Posterior cingulate gyrus (tissue), 11 donors: ENCODE results near the gene LRRC8C.
"Not testable (repeated sequence)": the region's sequence is repeated elsewhere in the genome, so short reads cannot be mapped to it uniquely, and the experiment has no call there.

ENCODE experiments used
- DNase-seq, 10 donors: peaks; one replicate each; pipeline versions ENCODE4 v3.0.0 to v3.0.0-alpha.2; 2020 to 2021; ENCODE audit warnings: mixed read lengths in 3 of 10
- intact Hi-C: fragments of 100-400 bp; cut with DNase I; formaldehyde crosslinking; loops from one replicate; pipeline ENCODE4 v1.15.1; 2023

The LRRC8C gene

DNA sequence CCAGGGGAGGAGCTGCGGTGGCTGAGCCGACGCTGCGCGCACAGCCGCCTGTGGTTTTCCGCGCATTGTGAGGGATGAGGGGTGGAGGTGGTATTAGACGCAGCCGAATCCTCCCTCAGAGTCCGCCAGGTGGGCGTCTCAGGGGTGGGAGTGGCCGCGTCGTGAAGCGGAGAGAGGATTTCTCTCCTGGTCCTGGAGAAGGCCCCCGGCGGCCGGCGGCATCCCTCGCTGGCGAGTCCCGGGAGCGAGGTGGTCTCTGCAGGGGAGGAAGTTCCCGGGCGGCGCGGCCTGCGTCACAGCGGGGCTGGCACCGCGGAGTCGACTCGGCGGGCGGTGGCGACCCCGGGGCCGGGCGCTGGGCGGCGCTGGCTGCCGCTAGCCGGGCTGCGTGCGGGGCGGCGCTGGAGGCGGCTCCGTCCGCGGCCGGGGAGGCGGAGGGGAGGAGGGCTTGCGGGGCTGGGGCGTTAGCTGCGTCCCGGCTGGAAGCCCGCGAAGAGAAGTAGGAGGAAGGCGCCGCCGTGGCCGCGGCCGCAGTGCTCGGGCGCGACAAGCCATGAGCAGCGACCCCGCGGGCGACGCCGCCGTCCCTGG is at the start of gene LRRC8C:
TSS of gene LRRC8C (plus strand) at position 464 of the 591 bp plus-strand sequence. CDS start 53,354 bp downstream, outside the sequence.
- peak; percentile 78 to 98 (median 85) for DNase-seq
- intact Hi-C loops = loop anchor here (1.0 to 10.0 kb wide), 3 partner anchors 62 to 131 kb away; partner anchors contain the start of gene LRRC8B

GRCh38 chr1:89584211-89584610 is 48.7 kb upstream of the LRRC8C start:
- DNase-seq = no peak
- intact Hi-C loops = no loop called here

GRCh38 chr1:89584781-89585180 is 48.1 kb upstream of the LRRC8C start:
- intact Hi-C loops = no loop called here
- no peak for DNase-seq

- intact Hi-C loops = no loop called here
- DNase-seq = no peak
Observed at GRCh38 chr1:89587729-89588161, 45.2 kb upstream of the LRRC8C start.

DNA sequence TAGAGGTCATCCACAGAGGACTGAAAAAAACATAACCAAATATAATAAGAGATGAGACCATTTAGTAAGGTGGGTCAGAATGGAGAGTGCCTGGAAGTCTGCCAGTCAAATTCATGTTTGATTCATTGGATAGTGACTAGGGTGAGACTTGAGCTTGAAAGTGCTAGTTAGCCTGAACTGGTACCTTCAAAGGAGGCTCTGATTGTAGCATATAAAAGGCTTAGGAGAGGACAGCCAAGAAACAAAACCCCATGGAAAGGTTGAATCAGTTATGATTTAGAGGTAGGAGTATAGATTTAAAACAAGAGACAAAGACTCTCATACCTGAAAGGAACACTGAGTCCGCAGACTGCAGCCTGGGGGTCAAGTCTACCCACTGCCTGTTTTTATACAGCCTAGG is 44.4 kb upstream of the LRRC8C start:
- DNase-seq = no peak
- intact Hi-C loops = no loop called here

DNA sequence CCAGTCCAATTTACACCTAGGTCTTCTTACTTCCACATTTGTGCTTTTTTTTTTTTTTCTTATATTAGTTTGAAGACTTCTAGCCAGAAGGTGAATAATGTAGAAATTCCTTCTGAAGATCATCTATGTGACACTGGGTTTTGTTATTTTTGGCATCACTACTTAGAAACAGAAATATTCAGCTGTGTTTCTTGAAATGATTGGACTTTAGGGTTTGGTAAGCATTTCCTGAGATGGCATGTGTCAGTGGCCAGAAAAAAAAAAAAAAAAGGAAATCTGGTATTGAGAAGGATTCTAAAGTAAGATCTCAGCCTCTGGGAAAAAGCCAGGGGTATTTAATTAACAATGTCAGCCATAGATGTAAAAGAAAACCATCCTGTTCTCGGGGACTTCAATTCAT is 43.4 kb upstream of the LRRC8C start:
- intact Hi-C loops = no loop called here
- DNase-seq = no peak

DNA sequence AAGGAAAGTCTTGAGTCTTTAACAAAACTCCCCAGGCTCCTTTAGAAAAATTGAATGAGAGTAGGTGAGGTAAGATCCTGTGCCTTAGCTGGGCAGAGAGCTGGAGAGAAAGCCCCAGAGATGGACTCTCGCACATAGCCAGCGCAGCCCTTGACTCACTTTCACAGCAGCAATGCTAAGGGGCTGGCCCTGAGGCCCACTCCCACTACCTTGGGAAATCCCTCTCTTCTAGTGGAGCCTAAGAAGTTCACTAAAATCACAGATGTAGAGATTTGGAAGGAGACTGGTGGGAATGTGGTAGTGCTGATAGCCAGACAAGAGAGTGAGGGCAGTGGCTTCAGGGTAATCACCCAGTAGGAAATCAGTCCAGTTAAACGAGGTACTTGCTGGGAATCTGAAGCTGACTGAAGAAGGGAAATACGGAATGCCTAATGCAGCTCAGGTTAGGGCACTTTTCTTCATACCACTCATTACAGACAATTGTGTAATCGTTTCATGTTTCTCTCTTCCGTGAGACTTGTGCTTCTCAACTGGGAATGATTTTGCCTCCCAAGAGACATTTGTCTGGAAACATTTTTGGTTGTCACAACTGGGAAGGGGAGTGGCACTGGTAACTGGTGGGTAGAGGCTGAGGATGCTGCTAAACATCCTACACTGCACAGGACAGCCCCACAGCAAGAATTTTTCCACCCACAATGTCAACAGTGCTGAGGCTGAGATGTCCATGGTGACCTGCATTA is 42.4 kb upstream of the LRRC8C start:
- intact Hi-C loops = no loop called here
- DNase-seq = no peak

GRCh38 chr1:89592861-89593302 is 40.0 kb upstream of the LRRC8C start:
- DNase-seq, intact Hi-C loops: not testable (repeated sequence)

DNA sequence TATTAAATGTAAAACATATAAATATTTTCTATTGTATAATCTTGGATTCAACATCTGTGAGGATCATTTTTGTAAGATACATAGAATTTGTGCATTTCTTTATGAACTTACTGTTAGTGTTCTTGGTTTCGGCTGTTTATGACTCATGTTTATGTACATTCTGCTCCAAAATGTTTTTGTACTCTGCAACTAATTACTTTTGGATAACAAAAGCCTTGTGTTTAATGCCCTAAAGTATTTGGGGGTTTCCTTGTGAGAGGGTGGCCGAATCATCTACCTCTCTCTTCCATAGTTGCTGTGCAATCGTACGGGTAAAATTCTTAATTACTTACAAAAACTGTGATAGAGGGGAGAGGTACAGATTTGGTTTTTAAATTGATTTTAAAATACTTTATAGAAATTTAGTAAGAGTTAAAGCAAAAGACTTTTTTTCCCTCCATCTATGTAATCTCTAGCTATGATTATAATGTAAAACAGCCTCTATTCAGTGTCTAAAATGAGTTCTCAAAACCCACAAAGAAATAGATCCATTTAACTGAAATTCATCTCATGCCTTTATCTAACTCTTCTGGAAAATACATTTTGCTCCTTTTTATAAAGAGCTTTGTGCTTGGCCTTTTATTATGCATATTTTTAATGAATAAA is 38.7 kb upstream of the LRRC8C start:
- intact Hi-C loops = no loop called here
- no peak for DNase-seq

GRCh38 chr1:89596698-89597097 is 36.2 kb upstream of the LRRC8C start:
- no peak for DNase-seq
- intact Hi-C loops = no loop called here

- intact Hi-C loops = loop anchor here (1.0 kb wide), 1 partner anchor 115 kb away; no protein-coding TSS in a partner anchor
Observed at GRCh38 chr1:89598450-89599331, 34.2 kb upstream of the LRRC8C start.

DNA sequence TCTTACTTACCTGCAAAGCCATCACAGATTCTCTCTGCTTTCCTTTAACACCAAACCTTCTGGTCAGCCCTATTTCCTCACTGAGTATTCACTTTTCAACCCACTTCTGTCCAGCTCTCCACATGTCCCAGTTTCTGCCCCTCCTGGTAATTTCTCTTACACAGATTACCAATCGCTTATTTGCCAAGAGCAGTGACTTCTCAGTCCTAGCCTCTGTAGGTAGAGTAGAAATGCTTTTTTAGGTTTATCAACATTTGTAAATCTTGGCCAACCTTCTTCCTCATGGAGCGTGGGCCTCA is 33.6 kb upstream of the LRRC8C start:
- intact Hi-C loops = loop anchor here (1.0 kb wide), 1 partner anchor 116 kb away; no protein-coding TSS in a partner anchor
- DNase-seq = no peak

More at GRCh38 chr1:89598450-89599331, 34.2 kb upstream of the LRRC8C start:
- DNase-seq = no peak

DNA sequence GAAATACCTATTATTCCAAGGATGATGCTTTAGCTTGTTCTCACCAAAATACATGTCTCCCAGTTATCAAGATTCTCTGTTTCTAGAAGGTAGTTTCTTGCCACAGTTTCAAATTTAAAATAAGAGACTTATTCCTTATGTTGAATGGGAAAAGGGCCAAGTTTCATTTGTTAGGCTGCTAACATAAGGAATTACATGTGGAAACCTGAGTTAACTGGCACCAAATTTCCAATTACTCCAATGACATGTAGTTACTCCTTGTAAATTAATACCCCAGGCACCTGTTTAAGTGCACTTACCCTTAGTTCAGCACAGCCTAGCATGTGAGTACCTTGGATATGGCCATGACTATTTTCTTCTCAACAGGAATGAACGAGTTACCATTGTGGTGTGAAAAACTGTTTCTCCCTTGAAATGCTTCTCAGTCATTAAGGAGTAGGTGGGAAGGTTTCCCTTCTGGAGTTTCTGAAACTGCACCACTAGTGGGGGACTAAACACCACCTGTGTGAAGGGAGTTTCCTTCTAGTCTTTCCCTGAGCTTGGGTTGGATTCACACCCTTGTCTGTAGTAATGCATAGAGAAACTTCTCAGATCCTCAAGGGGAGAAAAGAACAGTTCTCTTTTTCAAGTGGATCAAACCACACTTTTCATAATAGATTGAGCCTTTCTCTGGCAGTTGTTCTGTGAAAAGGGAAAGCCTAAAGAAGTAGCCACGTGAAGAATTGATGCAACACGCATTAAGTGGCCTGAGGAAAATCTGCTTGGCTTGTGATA is 32.3 kb upstream of the LRRC8C start:
- intact Hi-C loops = no loop called here

DNA sequence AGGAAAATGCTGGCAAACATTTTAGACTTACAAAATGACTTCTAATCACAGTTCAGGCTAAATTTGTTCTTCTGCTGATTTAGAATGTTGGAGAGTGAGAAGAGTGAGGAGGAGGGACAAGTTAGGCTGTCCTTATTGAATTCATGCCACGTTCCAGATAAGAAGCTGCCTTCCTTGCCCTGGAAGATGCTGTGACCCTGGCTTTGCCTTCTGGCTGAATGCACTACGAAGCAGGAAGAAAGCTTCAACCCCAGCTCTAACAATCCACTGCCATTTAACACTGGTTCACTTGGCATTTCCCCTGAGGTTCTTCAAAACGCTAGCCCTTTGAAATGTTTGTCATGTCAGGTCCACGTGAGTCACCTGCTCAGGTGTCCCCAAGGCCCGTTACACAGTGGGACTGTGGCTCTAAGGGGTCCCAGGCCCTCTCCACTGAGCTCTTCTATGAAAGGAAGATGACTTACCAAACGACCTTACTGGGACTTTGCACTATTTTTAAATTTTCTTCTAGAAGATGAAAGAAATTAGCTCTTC is 30.0 kb upstream of the LRRC8C start:
- intact Hi-C loops = no loop called here
- no peak for DNase-seq

More for the DNA sequence above, 32.3 kb upstream of the LRRC8C start:
- DNase-seq = no peak

GRCh38 chr1:89603651-89604413 is 29.1 kb upstream of the LRRC8C start:
- intact Hi-C loops = no loop called here
- no peak for DNase-seq

DNA sequence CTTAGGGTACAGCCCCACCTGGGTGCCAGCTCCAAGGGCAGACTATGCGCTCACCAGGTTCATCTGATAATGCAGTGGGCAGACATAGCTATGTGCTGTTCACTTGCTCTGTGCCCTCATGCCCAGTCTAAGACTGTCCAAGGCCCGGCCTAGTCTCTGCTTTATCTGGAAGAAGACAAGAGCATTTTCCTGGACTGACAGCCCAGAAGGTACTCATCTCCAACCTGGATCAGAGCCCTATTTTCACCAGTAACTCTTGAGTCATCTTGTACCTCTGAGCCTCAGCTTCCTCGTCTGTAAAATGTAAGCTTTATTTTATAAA is 28.5 kb upstream of the LRRC8C start:
- DNase-seq = no peak
- intact Hi-C loops = no loop called here

DNA sequence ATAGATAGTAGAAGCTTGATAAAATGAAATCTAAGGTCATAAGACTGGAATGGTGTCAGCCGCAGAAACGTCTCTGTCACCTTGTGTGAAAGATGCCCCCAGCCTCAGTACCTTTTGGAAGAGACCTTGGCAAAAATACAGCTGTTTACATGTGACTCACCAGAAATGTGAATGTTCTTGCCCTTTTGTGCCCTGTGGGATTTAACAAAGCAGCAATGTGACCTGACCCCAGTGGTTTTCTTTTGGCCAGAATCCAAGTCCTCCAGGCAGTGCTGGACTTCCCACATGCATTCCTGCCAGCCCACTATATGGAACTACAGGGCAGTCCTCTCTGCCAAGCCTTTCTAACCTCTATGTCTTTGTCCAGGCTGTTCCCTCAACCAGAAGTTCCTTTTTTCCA is 27.2 kb upstream of the LRRC8C start:
- no peak for DNase-seq

DNA sequence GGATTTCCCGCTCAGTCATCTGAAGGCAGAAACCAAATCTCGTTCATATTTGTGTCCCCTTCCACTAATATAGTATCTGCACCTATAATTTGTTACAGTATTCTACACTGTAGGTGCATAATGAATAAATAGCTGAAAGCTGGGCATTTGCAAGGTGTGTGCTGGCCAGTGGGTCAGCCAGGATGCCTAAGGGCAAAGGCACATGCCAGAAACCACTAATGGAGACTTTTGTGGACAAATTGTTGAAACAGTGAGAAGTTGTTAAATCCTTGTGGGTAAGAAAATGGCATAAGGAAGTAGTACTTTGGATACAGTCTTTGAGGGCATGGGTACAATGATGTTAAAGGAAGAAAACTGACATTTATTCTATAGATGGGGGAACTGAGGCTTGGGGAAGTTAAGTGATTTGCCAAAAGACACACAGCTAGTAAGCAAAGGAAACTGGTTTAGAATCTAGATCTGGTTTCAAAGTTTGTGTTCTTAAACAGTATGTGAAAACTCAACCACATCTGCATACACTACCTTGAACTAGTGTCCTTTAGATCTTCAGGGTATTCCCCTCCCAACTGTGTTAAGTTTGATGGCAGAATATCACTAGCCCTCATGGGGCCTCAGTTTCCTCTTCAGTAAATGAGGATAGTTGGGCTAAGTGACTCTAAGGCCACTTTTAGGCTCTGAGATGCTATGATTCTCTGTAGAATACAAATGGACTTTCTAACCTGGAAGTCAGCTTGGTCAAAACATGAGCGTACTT is 26.5 kb upstream of the LRRC8C start:
- intact Hi-C loops = no loop called here

More for the DNA sequence above, 27.2 kb upstream of the LRRC8C start:
- intact Hi-C loops = no loop called here

More for the DNA sequence above, 26.5 kb upstream of the LRRC8C start:
- no peak for DNase-seq
